Endothelial cell of umbilical vein (primary cell): ENCODE measurements around the gene LFNG.

Experiments
- CTCF ChIP-seq, 2 donors: IDR thresholded peaks; 1 replicate in 1 of 2; 2 replicates in 1 of 2; pipeline ENCODE4 v1.5.1; 2011; ENCODE audit warnings: low read length in 2 of 2, mild to moderate bottlenecking in 2 of 2, moderate library complexity in 2 of 2, control low read depth in 1 of 2, inconsistent platforms in 1 of 2, low read depth in 1 of 2; ENCODE audit not compliant: insufficient read depth in 1 of 2; ENCODE audit errors: extremely low read depth in 1 of 2
- EZH2 ChIP-seq: IDR thresholded peaks from 2 replicates; pipeline ENCODE4 v1.6.1; 2012; ENCODE audit warnings: borderline replicate concordance, low read depth, mild to moderate bottlenecking, moderate library complexity, low read length, inconsistent platforms; ENCODE audit not compliant: severe bottlenecking
- GATA2 ChIP-seq: IDR thresholded peaks from 2 replicates; pipeline ENCODE4 v1.7.0; 2011; ENCODE audit warnings: low read depth, mild to moderate bottlenecking, moderate library complexity, mixed read lengths, low read length; ENCODE audit not compliant: insufficient read length, insufficient read depth
- MYC ChIP-seq: IDR thresholded peaks from one replicate; pipeline ENCODE4 v1.6.1; 2011; ENCODE audit warnings: mild to moderate bottlenecking, low read depth, low read length
- POLR2A ChIP-seq: IDR thresholded peaks from 2 replicates; pipeline ENCODE4 v1.6.1; 2012; ENCODE audit warnings: low read depth, mild to moderate bottlenecking, control low read depth, low read length
- POLR2AphosphoS5 ChIP-seq: IDR thresholded peaks from 2 replicates; pipeline ENCODE4 v1.6.1; 2012; ENCODE audit warnings: low read depth, mild to moderate bottlenecking, control low read depth, low read length, moderate library complexity; ENCODE audit not compliant: insufficient read depth

DNA sequence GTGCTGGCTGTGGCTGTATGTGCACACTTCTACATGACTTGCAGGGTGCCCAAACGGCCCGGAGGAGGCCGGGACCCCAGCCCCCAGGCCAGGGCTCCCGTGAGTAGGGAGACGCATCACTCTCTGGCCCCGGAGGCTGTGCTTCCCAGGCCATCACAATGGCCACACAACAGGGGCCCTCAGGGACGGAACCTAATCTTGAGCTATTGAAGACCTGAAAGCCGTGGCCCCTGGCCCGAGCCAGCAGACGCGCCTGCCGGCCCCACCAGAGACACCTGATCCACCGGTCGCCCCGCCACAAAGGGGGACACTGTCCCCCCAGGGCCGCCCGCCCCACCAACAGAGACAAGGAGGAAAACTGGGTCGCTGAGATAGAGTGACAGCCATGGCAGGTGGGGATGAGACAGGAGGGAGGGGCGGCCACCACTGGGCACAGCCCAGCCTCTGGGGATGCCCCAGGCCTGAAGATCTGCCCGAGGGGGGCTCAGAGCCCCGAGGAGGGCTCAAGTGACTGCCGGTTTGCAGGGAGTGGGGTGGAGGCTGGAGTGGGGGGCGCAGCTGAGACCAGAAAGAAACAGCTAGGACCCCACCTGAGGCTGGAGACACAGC lies 10.2 kb upstream of the LFNG start:
- TF ChIP-seq CTCF (IDR thresholded peaks at IDR 0.05; ENCODE audit: extremely low read depth in 1 of 2, insufficient read depth in 1 of 2, low read depth in 1 of 2, low read length in 2 of 2) (no peak), POLR2AphosphoS5 (no peak), GATA2 (no peak), MYC (no peak), EZH2 (no peak), POLR2A (no peak)
